Hepatocyte (in vitro differentiated cells): ENCODE results near the gene CNTNAP2.

Experiments used
- CTCF ChIP-seq: fragments of 200-600 bp; sonication (generic); IDR thresholded peaks from 2 replicates; pipeline ENCODE4 v1.5.1; 2016; ENCODE audit warnings: antibody characterized with exemption, mild to moderate bottlenecking; ENCODE audit not compliant: poor library complexity
- EZH2 ChIP-seq: fragments of 200-600 bp; sonication (generic); IDR thresholded peaks from 2 replicates; pipeline ENCODE4 v1.6.1; 2016; ENCODE audit warnings: antibody characterized with exemption, mild to moderate bottlenecking, borderline replicate concordance

GRCh38 chr7:148118371-148118770, 2001.8 kb downstream of the CNTNAP2 start:
- TF ChIP-seq EZH2 (no peak), CTCF (no peak)
